Measurements from ENCODE around the gene AVPR1A. TPM values are rescaled to one million over a fixed set of nuclear protein-coding genes. Genes with fewer than 3 reads are reported as not detected.

Gene AVPR1A
- total RNA-seq, 1 experiment from 2014 or later = not detected

DNA sequence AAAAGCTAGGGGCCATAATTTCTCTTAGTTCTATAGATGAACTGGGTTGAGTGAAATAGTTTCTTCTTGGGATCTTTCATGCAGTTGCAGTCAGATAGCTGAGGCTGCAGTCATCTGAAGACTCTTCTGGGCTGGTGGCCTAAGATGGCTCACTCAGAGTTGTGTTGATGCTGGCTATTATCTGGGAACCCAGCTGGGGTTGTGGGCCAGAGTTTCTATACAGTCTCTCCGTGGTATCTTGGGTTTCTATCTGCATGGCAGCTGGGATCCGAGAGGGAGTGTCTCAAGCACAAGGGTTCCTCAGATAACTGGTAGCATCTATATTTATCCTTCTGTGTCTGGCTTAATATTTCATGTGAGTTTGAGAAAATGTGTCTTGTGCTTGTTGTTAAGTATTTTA, 21.1 kb downstream of the AVPR1A start:
- no peak overlapping the region for H3K4me2 ChIP-seq
- H2AFZ ChIP-seq = no peak overlapping the region
- TF ChIP-seq EZH2 (IDR thresholded peaks at IDR 0.05; ENCODE audit: low read depth) (no peak), CTCF (conservative IDR thresholded peaks at IDR 0.05) (no peak)
- CTCF ChIA-PET = no interaction called here
- no peaks in the 10 kb centered on the region for H3K79me2 ChIP-seq (ENCODE audit: low read depth)
- H3K27me3 ChIP-seq (ENCODE audit: insufficient read depth, low read depth) = no peaks in the 10 kb centered on the region
- H3K4me1 ChIP-seq (replicated peaks; ENCODE audit: insufficient read depth) = no peaks in the 10 kb centered on the region
- H3F3A ChIP-seq (ENCODE audit: insufficient read depth, low read depth) = no peaks in the 10 kb centered on the region
- no peak for DNase-seq
- POLR2A ChIA-PET (ENCODE audit: unreplicated experiment) = interaction anchor here (0.7 kb wide), 1 partner anchor 63 kb away, joined by 5 read pairs; no protein-coding TSS in a partner anchor
- H3K9me2 ChIP-seq (ENCODE audit: insufficient read depth) = no peaks in the 10 kb centered on the region
- intact Hi-C loops (cut with micrococcal nuclease; ENCODE audit: unreplicated experiment) = no loop called here
- H4K20me1 ChIP-seq (ENCODE audit: insufficient read depth) = no peaks in the 10 kb centered on the region
- H3K27ac ChIP-seq = no peak overlapping the region
- H3K4me3 ChIP-seq = no peak overlapping the region
- no peaks in the 10 kb centered on the region for H3K9me3 ChIP-seq (ENCODE audit: insufficient read depth, low read depth)
- no TSS peak for BruUV-seq (replicated peaks)
- H3K36me3 ChIP-seq (ENCODE audit: low read depth) = no peaks in the 10 kb centered on the region

DNA sequence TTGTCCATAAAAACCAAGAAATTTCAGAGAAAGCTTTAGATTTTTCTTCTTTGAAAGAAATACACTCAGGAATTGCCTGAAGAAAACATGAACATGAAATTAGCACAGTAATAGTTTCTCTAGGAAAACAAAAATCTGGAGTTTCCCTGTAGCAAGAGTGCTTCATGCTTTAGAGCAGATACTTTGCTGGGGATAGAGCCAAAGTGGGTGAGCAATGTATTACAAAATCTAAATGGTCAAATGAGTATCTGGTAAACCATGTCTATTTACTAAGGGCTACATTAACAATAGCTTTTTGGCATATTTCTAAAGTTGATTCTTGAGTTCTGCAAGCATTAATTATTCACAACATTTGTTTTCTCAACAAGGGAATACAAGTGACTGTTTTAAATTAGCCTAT, 26.2 kb downstream of the AVPR1A start:
- Histone ChIP-seq H4K20me1 (ENCODE audit: insufficient read depth) (no peaks in the 10 kb centered on the region), H3K36me3 (ENCODE audit: low read depth) (no peaks in the 10 kb centered on the region), H3K4me3 (no peak overlapping the region), H2AFZ (no peak overlapping the region), H3K27ac (no peak overlapping the region), H3K9me3 (ENCODE audit: insufficient read depth, low read depth) (no peaks in the 10 kb centered on the region), H3K4me2 (no peak overlapping the region), H3K79me2 (ENCODE audit: low read depth) (no peaks in the 10 kb centered on the region), H3K27me3 (ENCODE audit: insufficient read depth, low read depth) (no peaks in the 10 kb centered on the region), H3K9me2 (ENCODE audit: insufficient read depth) (no peaks in the 10 kb centered on the region), H3F3A (ENCODE audit: insufficient read depth, low read depth) (no peaks in the 10 kb centered on the region), H3K4me1 (replicated peaks; ENCODE audit: insufficient read depth) (no peaks in the 10 kb centered on the region)
- DNase-seq = no peak
- intact Hi-C loops (cut with micrococcal nuclease; ENCODE audit: unreplicated experiment) = no loop called here
- TF ChIP-seq CTCF (conservative IDR thresholded peaks at IDR 0.05) (no peak), EZH2 (IDR thresholded peaks at IDR 0.05; ENCODE audit: low read depth) (no peak)
- POLR2A ChIA-PET (ENCODE audit: unreplicated experiment) = no interaction called here
- CTCF ChIA-PET = no interaction called here
- BruUV-seq (replicated peaks) = no TSS peak

GRCh38 chr12:63103494-63104131, 47.4 kb downstream of the AVPR1A start:
- POLR2A ChIA-PET (ENCODE audit: unreplicated experiment) = no interaction called here
- Histone ChIP-seq H3K9me2 (ENCODE audit: insufficient read depth) (no peaks in the 10 kb centered on the region), H3K27ac (no peak overlapping the region), H3K79me2 (ENCODE audit: low read depth) (no peaks in the 10 kb centered on the region), H3K9me3 (ENCODE audit: insufficient read depth, low read depth) (no peaks in the 10 kb centered on the region), H3K27me3 (ENCODE audit: insufficient read depth, low read depth) (no peaks in the 10 kb centered on the region), H3F3A (ENCODE audit: insufficient read depth, low read depth) (no peaks in the 10 kb centered on the region; the same call in 1 of the 2 replicates), H3K4me1 (replicated peaks; ENCODE audit: insufficient read depth) (no peaks in the 10 kb centered on the region), H3K4me2 (no peak overlapping the region), H2AFZ (no peak overlapping the region), H4K20me1 (ENCODE audit: insufficient read depth) (no peaks in the 10 kb centered on the region), H3K4me3 (no peak overlapping the region), H3K36me3 (ENCODE audit: low read depth) (no peaks in the 10 kb centered on the region)
- CTCF ChIA-PET = interaction anchor here (0.5 kb wide), 1 partner anchor 700 kb away, joined by 3 read pairs; no protein-coding TSS in a partner anchor
- BruUV-seq (replicated peaks) = no TSS peak
- intact Hi-C loops (cut with micrococcal nuclease; ENCODE audit: unreplicated experiment) = loop anchor here (1.0 to 10.0 kb wide), 2 partner anchors 171 to 699 kb away; no protein-coding TSS in a partner anchor
- TF ChIP-seq EZH2 (IDR thresholded peaks at IDR 0.05; ENCODE audit: low read depth) (no peak), CTCF (conservative IDR thresholded peaks at IDR 0.05) (peak; percentile 91)
- no peak for DNase-seq
